Kidney (tissue), 14 donors: ENCODE data around the gene MX1. TPM values are rescaled to one million over a fixed set of nuclear protein-coding genes. Genes with fewer than 3 reads are reported as not detected.

Source experiments
- DNase-seq, 5 donors: peaks; one replicate each; pipeline ENCODE4 v3.0.0-alpha.2; 2013 to 2020
- FAIRE-seq: peaks from 2 replicates; lab custom pipeline; 2012; peaks lifted over from hg19 to GRCh38; lab: Jason Lieb, UNC
- H3K27ac ChIP-seq, 2 donors: one replicate each; pipeline ENCODE4 v1.7.0; 2013; ENCODE audit warnings: low read depth in 2 of 2, low read length in 2 of 2, inconsistent platforms in 1 of 2
- H3K27me3 ChIP-seq: one replicate; pipeline ENCODE4 v1.7.1; 2013; ENCODE audit warnings: low read length, inconsistent platforms; ENCODE audit not compliant: control insufficient read depth, insufficient read depth
- H3K36me3 ChIP-seq, 3 donors: one replicate each; pipeline versions ENCODE4 v1.7.0 to v1.7.1; 2013; ENCODE audit warnings: low read length in 3 of 3, control low read depth in 1 of 3, inconsistent platforms in 1 of 3; ENCODE audit not compliant: insufficient read depth in 3 of 3, control insufficient read depth in 2 of 3
- H3K4me1 ChIP-seq, 3 donors: one replicate each; pipeline versions ENCODE4 v1.7.0 to v1.7.1; 2013; ENCODE audit warnings: low read length in 3 of 3, inconsistent platforms in 1 of 3, low read depth in 1 of 3; ENCODE audit not compliant: control insufficient read depth in 2 of 3, insufficient read depth in 2 of 3
- H3K4me3 ChIP-seq, 3 donors: one replicate each; pipeline versions ENCODE4 v1.7.0 to v1.8.1; 2013; ENCODE audit warnings: low read length in 3 of 3, control low read depth in 1 of 3, inconsistent platforms in 1 of 3
- H3K9ac ChIP-seq, 3 donors: one replicate each; pipeline versions ENCODE4 v1.7.0 to v1.7.1; 2013; ENCODE audit warnings: low read length in 3 of 3, control low read depth in 1 of 3, inconsistent platforms in 1 of 3
- H3K9me3 ChIP-seq, 3 donors: one replicate each; pipeline versions ENCODE4 v1.7.0 to v1.7.1; 2013; ENCODE audit warnings: low read length in 3 of 3, control low read depth in 1 of 3, inconsistent platforms in 1 of 3; ENCODE audit not compliant: control insufficient read depth in 2 of 3, insufficient read depth in 1 of 3
- intact Hi-C: fragments of 100-400 bp; cut with DNase I; formaldehyde crosslinking; loops from one replicate; pipeline ENCODE4 v1.11.1; 2022
- polyA plus RNA-seq: library from polyadenylated mRNA; stranded (reverse); fragments of 350-450 nt; fragmentation: Illumina TruSeq; extraction: RNeasy Lipid Tissue Mini Kit (QIAGEN cat#74804); gene quantifications from one replicate; pipeline ENCODE4 v1.2.3, GENCODE V29; 2014; ENCODE audit warnings: low read depth, low replicate concordance; ENCODE audit not compliant: insufficient read depth
- total RNA-seq: library from RNA; stranded (reverse); fragmentation: NEBNext Ultra II Directional; extraction: Animal tissue kit (Norgen Biotek cat#: 25700); gene quantifications from one replicate; pipeline ENCODE4 v1.2.1, GENCODE V29; 2021
- TF ChIP-seq, protein P1 (sequence below): IDR thresholded peaks from 3 replicates; pipeline ENCODE4 v1.5.1; 2012; ENCODE audit warnings: mild to moderate bottlenecking, moderate library complexity, borderline replicate concordance; ENCODE audit not compliant: insufficient read depth; ENCODE audit errors: extremely low read depth
- donor health status: control.
- donor health status: control.
- donor health status: control.
- donor health status: control.
- donor health status: control.
- donor health status: DM: yes; HTN: yes; CAD: no.
- donor health status: Normal renal cell carcinoma (clear cell type).

Gene MX1
- total and polyA plus RNA-seq, 2 donors from 2014 or later: 22.9 to 47.4 TPM

- Histone ChIP-seq H3K27me3 (no peaks in the 10 kb centered on the region), H3K9ac (no peak overlapping the region), H3K36me3 (peaks cover 0 to 7% (median 0%) of the 10 kb centered on the region in 3 donors), H3K9me3 (no peaks in the 10 kb centered on the region), H3K27ac (no peak overlapping the region), H3K4me1 (peaks cover 0 to 12% (median 0%) of the 10 kb centered on the region in 3 donors), H3K4me3 (peak overlapping the region in 1 of 3 donors; percentile 84)
- DNase-seq: no peak
- no peak for FAIRE-seq
- intact Hi-C loops: no loop called here
- TF ChIP-seq, protein P1, sequence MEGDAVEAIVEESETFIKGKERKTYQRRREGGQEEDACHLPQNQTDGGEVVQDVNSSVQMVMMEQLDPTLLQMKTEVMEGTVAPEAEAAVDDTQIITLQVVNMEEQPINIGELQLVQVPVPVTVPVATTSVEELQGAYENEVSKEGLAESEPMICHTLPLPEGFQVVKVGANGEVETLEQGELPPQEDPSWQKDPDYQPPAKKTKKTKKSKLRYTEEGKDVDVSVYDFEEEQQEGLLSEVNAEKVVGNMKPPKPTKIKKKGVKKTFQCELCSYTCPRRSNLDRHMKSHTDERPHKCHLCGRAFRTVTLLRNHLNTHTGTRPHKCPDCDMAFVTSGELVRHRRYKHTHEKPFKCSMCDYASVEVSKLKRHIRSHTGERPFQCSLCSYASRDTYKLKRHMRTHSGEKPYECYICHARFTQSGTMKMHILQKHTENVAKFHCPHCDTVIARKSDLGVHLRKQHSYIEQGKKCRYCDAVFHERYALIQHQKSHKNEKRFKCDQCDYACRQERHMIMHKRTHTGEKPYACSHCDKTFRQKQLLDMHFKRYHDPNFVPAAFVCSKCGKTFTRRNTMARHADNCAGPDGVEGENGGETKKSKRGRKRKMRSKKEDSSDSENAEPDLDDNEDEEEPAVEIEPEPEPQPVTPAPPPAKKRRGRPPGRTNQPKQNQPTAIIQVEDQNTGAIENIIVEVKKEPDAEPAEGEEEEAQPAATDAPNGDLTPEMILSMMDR: no peak
Measured at GRCh38 chr21:41427556-41427955, 1.5 kb downstream of the MX1 start.

DNA sequence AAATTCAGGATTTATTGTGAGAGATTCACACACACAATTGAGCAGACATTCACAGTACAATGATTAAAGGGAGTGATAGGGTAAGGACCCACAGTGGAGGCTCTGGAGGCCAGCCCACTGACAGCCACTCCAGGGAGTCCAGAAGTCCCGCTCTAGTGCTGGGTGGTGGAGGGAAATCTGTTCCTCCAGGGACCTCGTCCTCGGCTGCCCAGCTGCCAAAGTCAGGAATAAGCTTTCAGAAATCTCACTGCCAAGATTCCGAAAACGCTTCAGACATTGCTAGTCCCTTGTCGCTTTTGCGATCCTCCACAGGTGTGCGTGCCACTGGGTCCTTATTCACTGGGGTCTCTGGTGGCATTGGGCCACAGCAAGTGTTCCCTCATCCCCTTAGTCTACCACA lies 2.3 kb downstream of the MX1 start:
- FAIRE-seq: no peak
- Histone ChIP-seq H3K27me3 (no peaks in the 10 kb centered on the region), H3K27ac (no peak overlapping the region), H3K36me3 (peaks cover 0 to 13% (median 0%) of the 10 kb centered on the region in 3 donors), H3K4me1 (peaks cover 0 to 12% (median 0%) of the 10 kb centered on the region in 3 donors), H3K4me3 (no peak overlapping the region), H3K9me3 (no peaks in the 10 kb centered on the region), H3K9ac (no peak overlapping the region)
- intact Hi-C loops: no loop called here
- DNase-seq: no peak
- TF ChIP-seq, protein P1: no peak

GRCh38 chr21:41428847-41429246 lies 2.8 kb downstream of the MX1 start:
- H3K4me3 ChIP-seq: no peak overlapping the region
- intact Hi-C loops: no loop called here
- TF ChIP-seq, protein P1: no peak
- H3K36me3 ChIP-seq: peaks cover 0 to 13% (median 0%) of the 10 kb centered on the region in 3 donors
- H3K4me1 ChIP-seq: peaks cover 0 to 7% (median 0%) of the 10 kb centered on the region in 3 donors
- no peaks in the 10 kb centered on the region for H3K27me3 ChIP-seq
- H3K27ac ChIP-seq: no peak overlapping the region
- H3K9ac ChIP-seq: no peak overlapping the region
- DNase-seq (no peak), FAIRE-seq (no peak)
- H3K9me3 ChIP-seq: no peaks in the 10 kb centered on the region

DNA sequence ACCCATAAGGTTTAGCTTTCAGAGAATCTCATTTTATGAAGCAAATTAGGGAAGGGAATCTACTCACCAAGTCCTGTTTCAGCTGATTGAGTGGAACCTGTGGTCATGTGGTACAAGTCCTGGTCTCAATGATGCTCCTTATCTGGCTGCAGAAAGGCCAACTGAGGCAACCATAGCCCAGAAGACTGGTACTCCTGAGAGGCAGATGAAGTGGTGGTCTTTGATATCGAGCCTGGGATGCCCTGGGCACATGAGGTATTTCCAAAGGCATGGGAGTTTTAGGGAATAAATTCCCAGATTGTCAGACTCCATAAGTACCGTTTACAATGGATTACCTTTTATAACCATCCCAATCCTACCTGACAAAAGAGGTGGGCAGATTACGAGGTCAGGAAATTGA lies 3.3 kb downstream of the MX1 start:
- TF ChIP-seq, protein P1: no peak
- Histone ChIP-seq H3K4me1 (peaks cover 0 to 7% (median 0%) of the 10 kb centered on the region in 3 donors), H3K9me3 (no peaks in the 10 kb centered on the region), H3K27ac (no peak overlapping the region), H3K27me3 (no peaks in the 10 kb centered on the region), H3K4me3 (no peak overlapping the region), H3K9ac (no peak overlapping the region), H3K36me3 (peaks cover 0 to 13% (median 0%) of the 10 kb centered on the region in 3 donors)
- intact Hi-C loops: no loop called here
- FAIRE-seq (no peak), DNase-seq (no peak)
